K562 (cell line): ENCODE results near the gene LRP1. TPM values are rescaled to one million over a fixed set of nuclear protein-coding genes. Genes with fewer than 3 reads are reported as not detected.

Experiments
- CBX1 ChIP-seq: sonication (generic); IDR thresholded peaks from 2 replicates; pipeline ENCODE4 v1.6.1; 2016; ENCODE audit warnings: antibody characterized with exemption, low read depth, mild to moderate bottlenecking
- CEBPG ChIP-seq, 3 experiments: fragments of 200-800 bp in 1 of 3; sonication (Bioruptor generic) in 1 of 3; sonication (generic) in 1 of 3; formaldehyde crosslinking in 1 of 3; IDR thresholded peaks in 2 of 3; conservative IDR thresholded peaks in 1 of 3; 2 replicates each; pipeline versions ENCODE4 v1.6.1 to v1.8.0; 2016 to 2022; ENCODE audit warnings: missing compliant biosample characterization in 2 of 3, missing genetic modification characterization in 2 of 3, mild to moderate bottlenecking in 1 of 3, missing genetic modification reagents in 1 of 3
- COPS2 ChIP-seq: fragments of 450-650 bp; conservative IDR thresholded peaks from 2 replicates; pipeline ENCODE4 v1.6.1; 2016; ENCODE audit warnings: mild to moderate bottlenecking, moderate library complexity
- CREM ChIP-seq: IDR thresholded peaks from 2 replicates; pipeline ENCODE4 v1.6.1; 2014; ENCODE audit warnings: antibody characterized with exemption, low read depth
- FOXA3 ChIP-seq, 2 experiments: fragments of 450-650 bp in 1 of 2; sonication (generic) in 1 of 2; formaldehyde crosslinking; IDR thresholded peaks in 1 of 2; conservative IDR thresholded peaks in 1 of 2; 2 replicates each; pipeline versions ENCODE4 v1.4.0 to v1.8.0; 2020 to 2022; ENCODE audit warnings: mild to moderate bottlenecking in 2 of 2, missing genetic modification reagents in 1 of 2
- LARP7 ChIP-seq: fragments of 450-650 bp; IDR thresholded peaks from 2 replicates; pipeline ENCODE4 v1.6.1; 2016
- NR3C1 ChIP-seq: sonication (generic); formaldehyde crosslinking; IDR thresholded peaks from 2 replicates; pipeline ENCODE4 v1.8.1; 2022; ENCODE audit warnings: missing genetic modification reagents
- PTTG1 ChIP-seq: fragments of 450-650 bp; IDR thresholded peaks from 2 replicates; pipeline ENCODE4 v1.6.1; 2016; ENCODE audit warnings: low read depth, mild to moderate bottlenecking, missing genetic modification characterization, missing compliant biosample characterization
- SNRNP70 ChIP-seq: fragments of 200-400 bp; formaldehyde crosslinking; optimal IDR thresholded peaks from 2 replicates; pipeline ENCODE3; 2017; ENCODE audit warnings: low read depth, low read length
- SRSF3 ChIP-seq: fragments of 200-400 bp; formaldehyde crosslinking; IDR thresholded peaks from 2 replicates; pipeline ENCODE4 v1.6.1; 2016; ENCODE audit warnings: mild to moderate bottlenecking, low read length, moderate library complexity; ENCODE audit not compliant: insufficient read depth
- TARDBP ChIP-seq: fragments of 450-650 bp; IDR thresholded peaks from 2 replicates; pipeline ENCODE4 v1.6.1; 2016
- ZC3H8 ChIP-seq: fragments of 450-650 bp; IDR thresholded peaks from 2 replicates; pipeline ENCODE4 v1.6.1; 2017
- polyA plus RNA-seq, 8 experiments: library from polyadenylated mRNA; depleted of rRNA in 4 of 8; stranded (reverse) in 5 of 8; unstranded in 3 of 8; fragments of >200 nt; fragmentation: Nextera tagmentation in 2 of 8; fragmentation: Illumina TruSeq in 1 of 8; extraction: Ambion mirVana in 2 of 8; extraction: Trizol in 1 of 8; gene quantifications; 2 replicates each; pipeline versions ENCODE4 v1.2.1 to v1.2.3, GENCODE V29; 2011 to 2014; ENCODE audit warnings: inconsistent platforms in 1 of 8, missing spikeins in 1 of 8
- total RNA-seq, 7 experiments: library from RNA; depleted of rRNA in 6 of 7; stranded (reverse); fragments of >200 nt in 6 of 7; fragmentation: Illumina TruSeq in 2 of 7; extraction: Trizol in 2 of 7; gene quantifications; 2 replicates each; pipeline versions ENCODE4 v1.2.1 to v1.2.3, GENCODE V29; 2011 to 2021; ENCODE audit warnings: low replicate concordance in 1 of 7
- TF ChIP-seq, protein P1 (sequence below): fragments of 250-450 bp; sonication (Bioruptor Pico); IDR thresholded peaks from 2 replicates; pipeline ENCODE4 v1.5.0; 2021
- TF ChIP-seq, protein P2 (sequence below): fragments of 250-450 bp; sonication (Bioruptor Pico); IDR thresholded peaks from 2 replicates; pipeline ENCODE4 v1.8.0; 2021; ENCODE audit warnings: borderline replicate concordance, mild to moderate bottlenecking, moderate library complexity; ENCODE audit not compliant: poor library complexity, severe bottlenecking
- TF ChIP-seq, protein P3 (sequence below): fragments of 450-650 bp; IDR thresholded peaks from 2 replicates; pipeline ENCODE4 v1.6.1; 2016; ENCODE audit warnings: borderline replicate concordance
- TF ChIP-seq, protein P4 (sequence below): fragments of 250-450 bp; sonication (Bioruptor Pico); IDR thresholded peaks from 2 replicates; pipeline ENCODE4 v1.8.0; 2022; ENCODE audit warnings: inconsistent platforms
- TF ChIP-seq, protein P5 (sequence below), 2 experiments: fragments of 200-800 bp in 1 of 2; sonication (Bioruptor generic) in 1 of 2; sonication (generic) in 1 of 2; formaldehyde crosslinking in 1 of 2; IDR thresholded peaks in 1 of 2; conservative IDR thresholded peaks in 1 of 2; 2 replicates each; pipeline versions ENCODE4 v1.5.0 to v1.6.1; 2016 to 2020; ENCODE audit warnings: missing compliant biosample characterization in 1 of 2, missing genetic modification characterization in 1 of 2, missing genetic modification reagents in 1 of 2

Gene LRP1
- total and polyA plus RNA-seq, 9 of the 15 experiments (the other 6 are each of a cell fraction or from before 2014, with no cell fraction given): 0.04 to 0.64 (median 0.19) TPM; not detected in 2

DNA sequence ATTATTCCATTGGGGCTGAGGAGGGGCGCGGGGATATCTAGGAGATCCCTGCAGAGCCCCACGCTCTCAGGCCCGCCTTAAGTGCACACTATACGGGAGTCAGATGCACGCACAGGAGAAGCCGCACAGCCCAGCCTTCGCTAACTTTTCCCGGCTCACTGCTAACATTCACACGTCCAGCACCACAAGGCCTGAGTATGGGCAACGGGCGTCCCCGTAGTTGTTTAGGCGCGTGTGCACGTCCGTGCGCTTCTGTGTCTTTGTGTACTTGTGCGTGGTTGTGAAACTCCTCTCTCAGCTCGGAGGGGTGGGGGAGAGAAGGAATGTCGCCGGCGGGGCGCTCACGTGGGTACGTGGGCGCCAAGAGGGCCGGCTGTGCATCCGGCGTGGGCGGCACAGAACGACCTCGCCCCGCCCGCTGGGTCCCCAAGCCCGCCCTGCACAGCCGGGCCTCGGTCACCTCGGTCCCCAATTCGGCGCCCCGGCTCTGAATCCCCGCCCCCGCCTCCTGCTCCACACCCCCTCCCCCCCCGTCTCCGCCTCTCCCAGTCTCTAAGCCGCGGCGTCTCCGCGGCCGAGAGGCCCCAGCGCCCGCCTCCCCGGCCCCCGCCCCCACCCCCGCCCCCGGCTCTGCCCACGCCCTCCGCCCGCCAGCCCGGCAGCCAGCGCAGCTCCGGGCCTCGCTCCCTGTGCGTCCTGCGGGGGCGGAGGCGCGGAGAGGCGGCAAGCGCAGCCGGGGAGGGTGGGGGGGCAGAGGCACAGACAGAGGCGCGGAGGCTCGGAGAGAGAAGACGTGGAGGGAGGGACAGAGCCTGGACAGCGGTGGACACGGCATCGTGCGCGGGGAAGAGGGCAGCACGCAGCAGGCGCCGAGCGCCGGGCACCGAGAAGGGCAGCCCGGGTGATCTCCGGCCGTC, 39.7 kb upstream of the LRP1 start, which contains the start of gene NAB2 (continued):
- TF ChIP-seq ZC3H8: no peak
- 0 out of 2 replicates have a peak, but pooled peaks have one; percentile 55 for TF ChIP-seq CBX1
- TF ChIP-seq CREM: peak; percentile 72
- TF ChIP-seq, protein P1, sequence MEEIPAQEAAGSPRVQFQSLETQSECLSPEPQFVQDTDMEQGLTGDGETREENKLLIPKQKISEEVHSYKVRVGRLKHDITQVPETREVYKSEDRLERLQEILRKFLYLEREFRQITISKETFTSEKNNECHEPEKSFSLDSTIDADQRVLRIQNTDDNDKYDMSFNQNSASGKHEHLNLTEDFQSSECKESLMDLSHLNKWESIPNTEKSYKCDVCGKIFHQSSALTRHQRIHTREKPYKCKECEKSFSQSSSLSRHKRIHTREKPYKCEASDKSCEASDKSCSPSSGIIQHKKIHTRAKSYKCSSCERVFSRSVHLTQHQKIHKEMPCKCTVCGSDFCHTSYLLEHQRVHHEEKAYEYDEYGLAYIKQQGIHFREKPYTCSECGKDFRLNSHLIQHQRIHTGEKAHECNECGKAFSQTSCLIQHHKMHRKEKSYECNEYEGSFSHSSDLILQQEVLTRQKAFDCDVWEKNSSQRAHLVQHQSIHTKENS (CRISPR knock-in tag): no peak
- TF ChIP-seq, protein P2, sequence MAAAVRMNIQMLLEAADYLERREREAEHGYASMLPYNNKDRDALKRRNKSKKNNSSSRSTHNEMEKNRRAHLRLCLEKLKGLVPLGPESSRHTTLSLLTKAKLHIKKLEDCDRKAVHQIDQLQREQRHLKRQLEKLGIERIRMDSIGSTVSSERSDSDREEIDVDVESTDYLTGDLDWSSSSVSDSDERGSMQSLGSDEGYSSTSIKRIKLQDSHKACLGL (CRISPR knock-in tag): no peak
- TF ChIP-seq LARP7: no peak
- TF ChIP-seq NR3C1 (CRISPR knock-in tag): no peak
- no peak for TF ChIP-seq SRSF3
- TF ChIP-seq, protein P3, sequence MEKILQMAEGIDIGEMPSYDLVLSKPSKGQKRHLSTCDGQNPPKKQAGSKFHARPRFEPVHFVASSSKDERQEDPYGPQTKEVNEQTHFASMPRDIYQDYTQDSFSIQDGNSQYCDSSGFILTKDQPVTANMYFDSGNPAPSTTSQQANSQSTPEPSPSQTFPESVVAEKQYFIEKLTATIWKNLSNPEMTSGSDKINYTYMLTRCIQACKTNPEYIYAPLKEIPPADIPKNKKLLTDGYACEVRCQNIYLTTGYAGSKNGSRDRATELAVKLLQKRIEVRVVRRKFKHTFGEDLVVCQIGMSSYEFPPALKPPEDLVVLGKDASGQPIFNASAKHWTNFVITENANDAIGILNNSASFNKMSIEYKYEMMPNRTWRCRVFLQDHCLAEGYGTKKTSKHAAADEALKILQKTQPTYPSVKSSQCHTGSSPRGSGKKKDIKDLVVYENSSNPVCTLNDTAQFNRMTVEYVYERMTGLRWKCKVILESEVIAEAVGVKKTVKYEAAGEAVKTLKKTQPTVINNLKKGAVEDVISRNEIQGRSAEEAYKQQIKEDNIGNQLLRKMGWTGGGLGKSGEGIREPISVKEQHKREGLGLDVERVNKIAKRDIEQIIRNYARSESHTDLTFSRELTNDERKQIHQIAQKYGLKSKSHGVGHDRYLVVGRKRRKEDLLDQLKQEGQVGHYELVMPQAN: peak; percentile 81; the same call in 1 of the 2 replicates
- TF ChIP-seq, protein P4, sequence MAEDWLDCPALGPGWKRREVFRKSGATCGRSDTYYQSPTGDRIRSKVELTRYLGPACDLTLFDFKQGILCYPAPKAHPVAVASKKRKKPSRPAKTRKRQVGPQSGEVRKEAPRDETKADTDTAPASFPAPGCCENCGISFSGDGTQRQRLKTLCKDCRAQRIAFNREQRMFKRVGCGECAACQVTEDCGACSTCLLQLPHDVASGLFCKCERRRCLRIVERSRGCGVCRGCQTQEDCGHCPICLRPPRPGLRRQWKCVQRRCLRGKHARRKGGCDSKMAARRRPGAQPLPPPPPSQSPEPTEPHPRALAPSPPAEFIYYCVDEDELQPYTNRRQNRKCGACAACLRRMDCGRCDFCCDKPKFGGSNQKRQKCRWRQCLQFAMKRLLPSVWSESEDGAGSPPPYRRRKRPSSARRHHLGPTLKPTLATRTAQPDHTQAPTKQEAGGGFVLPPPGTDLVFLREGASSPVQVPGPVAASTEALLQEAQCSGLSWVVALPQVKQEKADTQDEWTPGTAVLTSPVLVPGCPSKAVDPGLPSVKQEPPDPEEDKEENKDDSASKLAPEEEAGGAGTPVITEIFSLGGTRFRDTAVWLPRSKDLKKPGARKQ: no peak
- 0 out of 2 replicates have a peak, but pooled peaks have one; percentile 62 for TF ChIP-seq TARDBP
- TF ChIP-seq FOXA3 (CRISPR knock-in tag; conservative IDR thresholded peaks at IDR 0.05 in 1 of 2, IDR thresholded peaks at IDR 0.05 in 1 of 2): peak in 1 of 2 experiments; percentile 78; a peak in 2 of 4 replicates
- no peak for TF ChIP-seq SNRNP70
- TF ChIP-seq, protein P5, sequence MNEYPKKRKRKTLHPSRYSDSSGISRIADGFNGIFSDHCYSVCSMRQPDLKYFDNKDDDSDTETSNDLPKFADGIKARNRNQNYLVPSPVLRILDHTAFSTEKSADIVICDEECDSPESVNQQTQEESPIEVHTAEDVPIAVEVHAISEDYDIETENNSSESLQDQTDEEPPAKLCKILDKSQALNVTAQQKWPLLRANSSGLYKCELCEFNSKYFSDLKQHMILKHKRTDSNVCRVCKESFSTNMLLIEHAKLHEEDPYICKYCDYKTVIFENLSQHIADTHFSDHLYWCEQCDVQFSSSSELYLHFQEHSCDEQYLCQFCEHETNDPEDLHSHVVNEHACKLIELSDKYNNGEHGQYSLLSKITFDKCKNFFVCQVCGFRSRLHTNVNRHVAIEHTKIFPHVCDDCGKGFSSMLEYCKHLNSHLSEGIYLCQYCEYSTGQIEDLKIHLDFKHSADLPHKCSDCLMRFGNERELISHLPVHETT (CRISPR knock-in tag; conservative IDR thresholded peaks at IDR 0.05 in 1 of 2, IDR thresholded peaks at IDR 0.05 in 1 of 2): peak in 1 of 2 experiments; percentile 82; a peak in 2 of 4 replicates
- TF ChIP-seq PTTG1 (tag): no peak
- TF ChIP-seq COPS2: no peak
- TF ChIP-seq CEBPG (CRISPR knock-in tag; IDR thresholded peaks at IDR 0.05): peak; percentile 64; the same call in 1 of the 2 replicates
- TF ChIP-seq CEBPG (tag; conservative IDR thresholded peaks at IDR 0.05 in 1 of 2, IDR thresholded peaks at IDR 0.05 in 1 of 2): peak; percentile 74 to 79
